ENCODE data around the gene TMEM126B.
"Not testable (repeated sequence)": the region's sequence is repeated elsewhere in the genome, so short reads cannot be mapped to it uniquely, and the experiment has no call there.

TMEM126B gene

DNA sequence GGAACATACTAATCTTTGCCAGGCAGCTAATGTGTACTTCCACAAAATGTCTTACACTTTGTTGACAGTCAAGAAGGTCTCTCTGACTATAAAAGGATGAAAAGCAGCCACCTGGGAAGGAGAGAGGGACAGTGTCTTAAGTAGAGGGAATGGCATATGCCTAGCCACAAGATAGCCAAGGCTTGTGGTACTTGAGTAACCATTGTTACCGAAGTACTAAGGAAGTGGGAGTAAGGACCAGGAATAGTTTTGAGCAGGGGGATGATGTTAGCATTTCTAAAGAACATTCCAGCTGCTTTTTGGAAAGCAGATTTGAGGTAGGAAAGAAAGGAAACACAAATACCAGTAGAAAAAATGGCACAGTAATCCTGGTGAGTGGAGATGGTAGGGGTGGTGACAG, 22.7 kb downstream of the TMEM126B start:
- DNase-seq, result no peak

- no peak for DNase-seq
These were observed 24.5 kb downstream of the TMEM126B start for GRCh38 chr11:85652786-85653447.

- DNase-seq, result not testable (repeated sequence)
These were observed 25.9 kb downstream of the TMEM126B start for GRCh38 chr11:85654343-85654742.

DNA sequence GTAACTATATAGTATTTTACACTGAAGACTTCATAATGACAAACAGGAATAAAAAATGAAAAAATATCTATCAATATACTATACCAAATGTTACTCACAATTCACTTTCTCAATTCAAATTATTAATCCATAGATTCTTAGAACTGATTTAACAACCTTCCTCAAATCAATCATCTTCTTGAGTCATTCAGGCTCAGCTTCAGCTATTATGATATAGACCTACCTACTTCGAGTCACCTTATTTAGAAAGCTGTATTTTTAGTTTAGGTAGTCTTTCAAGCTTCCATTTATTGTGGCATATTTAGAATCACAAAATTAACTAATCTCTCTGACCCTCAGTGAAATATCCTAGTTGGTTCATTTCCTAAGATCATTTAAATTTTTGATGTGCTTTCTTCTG, 28.4 kb downstream of the TMEM126B start:
- DNase-seq, result no peak

GRCh38 chr11:85658180-85658579, 29.8 kb downstream of the TMEM126B start:
- DNase-seq, result no peak

GRCh38 chr11:85661972-85662664, 33.7 kb downstream of the TMEM126B start:
- DNase-seq, result no peak

GRCh38 chr11:85663080-85663752, 34.8 kb downstream of the TMEM126B start:
- DNase-seq, result peak; percentile 42

GRCh38 chr11:85663753-85664614, 35.6 kb downstream of the TMEM126B start:
- peak; percentile 88 for DNase-seq

DNA sequence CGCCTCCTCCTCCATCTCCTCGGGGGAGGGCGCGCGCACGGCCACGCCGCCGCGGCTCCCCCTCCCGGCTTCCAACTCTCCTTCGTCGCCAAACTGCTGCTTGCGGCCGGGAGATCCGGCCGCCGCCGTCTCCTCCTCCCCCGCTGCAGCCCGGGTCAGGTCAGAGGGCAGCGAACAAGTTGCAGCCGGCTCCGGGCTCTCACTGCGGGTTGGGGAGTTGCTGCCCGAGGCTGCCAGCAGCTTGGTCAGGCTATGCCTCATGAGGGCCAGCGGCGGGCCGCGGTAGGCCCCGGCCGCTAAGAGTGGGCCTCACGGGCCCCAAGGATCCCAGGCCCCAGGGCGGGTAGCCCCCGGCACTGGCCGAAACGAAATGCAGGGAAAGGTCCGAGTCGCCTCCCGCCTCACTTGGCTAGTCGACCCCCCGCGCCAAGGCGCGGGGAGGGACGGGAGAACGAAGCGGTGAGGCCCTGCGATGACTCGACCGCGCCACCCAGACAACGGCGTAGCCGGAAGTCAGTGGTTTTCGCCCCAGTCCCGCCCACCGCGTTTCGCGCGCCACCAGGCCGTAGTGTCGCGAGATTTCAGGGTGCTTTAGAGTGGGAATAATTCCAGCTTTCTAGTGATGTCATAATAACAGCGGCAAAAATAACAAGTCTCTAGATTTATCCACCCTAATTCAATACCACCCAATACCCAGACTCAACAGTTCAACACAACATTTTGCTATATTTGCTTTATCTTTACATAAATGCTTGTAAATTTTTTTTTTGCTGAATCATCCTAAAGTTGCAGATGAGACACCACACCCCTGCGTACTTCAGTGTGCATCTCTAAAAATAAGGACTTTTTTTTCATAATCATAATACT, 36.5 kb downstream of the TMEM126B start, which contains the start of gene CREBZF:
Gene CREBZF (minus strand): TSS at position 515 of the 867 bp plus-strand sequence. CDS start 254 bp downstream, at position 261.
- peak; percentile 98 for DNase-seq

GRCh38 chr11:85665733-85666132, 37.3 kb downstream of the TMEM126B start:
- DNase-seq, result no peak

DNA sequence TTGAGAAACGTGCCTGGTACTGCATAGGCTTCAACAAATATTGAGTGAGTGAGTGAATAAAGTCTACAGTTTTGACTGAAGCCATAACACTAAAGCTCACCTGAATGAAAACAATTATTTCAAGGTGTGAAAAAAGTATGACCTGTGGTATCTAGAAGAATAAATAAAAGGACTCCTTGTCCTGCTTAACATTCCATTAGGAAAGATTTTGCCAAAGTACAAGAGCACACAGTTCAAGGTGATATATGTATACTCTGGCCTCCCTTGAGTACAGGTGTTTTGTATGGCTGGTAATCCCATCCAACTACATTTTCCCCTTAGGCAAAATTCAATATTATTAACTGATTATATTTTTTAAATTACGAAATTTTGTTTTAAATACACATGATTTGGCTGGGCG, 38.3 kb downstream of the TMEM126B start:
- DNase-seq, result no peak

DNA sequence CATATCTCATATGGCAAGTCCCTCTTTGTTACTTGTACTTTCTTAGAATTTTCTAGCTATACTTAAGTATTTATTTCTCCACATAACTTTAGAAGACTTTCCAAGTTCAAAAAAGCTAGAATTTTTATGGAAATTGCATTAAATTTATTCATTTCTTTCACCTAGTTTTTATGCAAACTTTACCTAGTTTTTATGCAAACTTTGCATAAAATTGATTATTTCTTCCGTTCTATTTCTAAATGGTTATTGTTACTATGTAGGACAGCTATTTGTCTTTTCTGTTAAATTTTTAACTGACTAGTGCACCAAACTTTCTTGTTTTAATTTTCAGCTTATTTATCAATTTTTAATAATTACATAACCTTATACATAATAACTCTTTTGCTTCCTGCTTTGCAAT, 39.8 kb downstream of the TMEM126B start:
- no peak for DNase-seq

GRCh38 chr11:85670949-85671663, 42.7 kb downstream of the TMEM126B start:
- not testable (repeated sequence) for DNase-seq

- no peak for DNase-seq
These were observed 43.9 kb downstream of the TMEM126B start for GRCh38 chr11:85672105-85672902.

- DNase-seq, result peak; percentile 61
These were observed 45.0 kb downstream of the TMEM126B start for GRCh38 chr11:85673393-85673792.

GRCh38 chr11:85679576-85679975, 51.2 kb downstream of the TMEM126B start:
- no peak for DNase-seq

GRCh38 chr11:85680897-85681296, 52.5 kb downstream of the TMEM126B start:
- no peak for DNase-seq

DNA sequence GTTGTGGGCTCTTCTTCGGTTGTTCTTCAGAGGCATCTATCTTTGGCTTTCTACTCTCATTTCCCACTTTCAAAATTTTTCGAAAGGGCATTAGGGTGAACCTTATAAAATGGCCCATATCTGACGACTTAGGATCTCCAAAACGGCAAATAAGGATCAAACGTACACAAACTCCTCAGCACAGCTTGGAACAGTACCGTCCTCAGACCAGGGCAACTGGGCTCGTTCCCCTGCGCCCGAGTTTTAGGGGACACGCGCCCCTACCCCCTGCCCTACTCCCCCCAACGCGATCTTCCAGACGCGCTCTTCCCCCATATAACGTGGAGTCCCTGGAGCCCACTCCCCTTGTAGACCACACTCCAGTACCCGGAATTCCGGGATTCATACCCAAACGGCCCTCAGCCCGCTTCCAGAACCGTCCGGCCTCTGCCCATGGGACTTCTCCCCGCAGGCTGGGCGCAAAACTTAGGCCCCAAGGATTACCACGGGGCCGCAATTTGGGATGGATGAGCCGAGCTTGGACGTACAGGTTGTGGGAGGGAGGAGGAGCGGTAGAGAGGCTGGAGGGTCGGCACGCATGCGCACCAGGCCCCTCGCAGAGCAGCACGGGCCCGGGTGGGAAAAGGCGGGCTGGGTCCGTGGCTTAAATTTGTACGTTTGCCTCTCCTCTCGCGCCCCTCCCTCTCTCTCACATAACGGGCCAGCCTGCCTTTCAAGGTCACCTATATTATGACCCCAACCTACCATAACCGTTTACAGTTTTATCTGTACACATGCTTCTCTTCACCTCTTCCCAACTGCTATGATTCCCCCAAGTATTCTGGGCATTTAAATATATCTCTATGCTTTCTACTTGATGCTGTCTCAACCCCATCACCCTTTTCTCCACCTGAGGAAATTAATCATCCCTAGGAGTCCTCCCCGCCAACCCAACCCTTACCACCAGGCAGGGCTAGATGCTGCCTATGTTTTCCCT, 54.2 kb downstream of the TMEM126B start:
- DNase-seq, result peak; percentile 71

Measured in activated CD4-positive, alpha-beta T cell treated with anti-CD3 and anti-CD28 coated beads, Interleukin-2, Interleukin-6, amounts not matched to agents 100 ng/mL and 50 ng/mL, durations not matched to agents 16 hours and 8 hours (primary cell).